Loucy (cell line): ENCODE data around the gene TSHR.

ENCODE experiments used
- H2AFZ ChIP-seq: fragments of 200-600 bp; sonication (generic); 2 replicates; pipeline ENCODE4 v1.6.0; 2016; ENCODE audit warnings: antibody characterized with exemption, mild to moderate bottlenecking, low read length, moderate library complexity
- H3F3A ChIP-seq: fragments of 200-600 bp; 2 replicates; pipeline ENCODE4 v1.6.0; 2016; ENCODE audit warnings: antibody characterized with exemption, low read depth, mild to moderate bottlenecking
- H3K27me3 ChIP-seq: fragments of 200-600 bp; sonication (generic); 2 replicates; pipeline ENCODE4 v1.6.1; 2014; ENCODE audit warnings: low read length, mild to moderate bottlenecking; ENCODE audit not compliant: insufficient read depth, poor library complexity, severe bottlenecking
- H3K36me3 ChIP-seq: fragments of 200-600 bp; sonication (generic); 2 replicates; pipeline ENCODE4 v1.6.1; 2016; ENCODE audit warnings: low read length; ENCODE audit not compliant: insufficient read depth
- H3K4me1 ChIP-seq: fragments of 200-600 bp; sonication (generic); 2 replicates; pipeline ENCODE4 v1.5.1; 2014; ENCODE audit warnings: low read length, mild to moderate bottlenecking; ENCODE audit not compliant: insufficient read depth, poor library complexity, severe bottlenecking
- H3K4me2 ChIP-seq: fragments of 200-600 bp; sonication (generic); 2 replicates; pipeline ENCODE4 v1.6.0; 2014; ENCODE audit warnings: antibody characterized with exemption, low read length, low read depth, mild to moderate bottlenecking; ENCODE audit not compliant: poor library complexity, severe bottlenecking
- H3K4me3 ChIP-seq: fragments of 200-600 bp; sonication (generic); 2 replicates; pipeline ENCODE4 v1.5.1; 2014; ENCODE audit warnings: low read length, mild to moderate bottlenecking, mixed read lengths; ENCODE audit not compliant: poor library complexity, severe bottlenecking
- H3K79me2 ChIP-seq: fragments of 200-600 bp; sonication (generic); 2 replicates; pipeline ENCODE4 v1.6.1; 2014; ENCODE audit warnings: low read length; ENCODE audit not compliant: insufficient read depth
- H3K9ac ChIP-seq: fragments of 200-600 bp; sonication (generic); 2 replicates; pipeline ENCODE4 v1.6.0; 2014; ENCODE audit warnings: mild to moderate bottlenecking, low read depth, low read length, moderate library complexity; ENCODE audit not compliant: poor library complexity, severe bottlenecking
- H3K9me2 ChIP-seq: fragments of 200-600 bp; sonication (generic); replicated peaks from 2 replicates; pipeline ENCODE4 v1.6.1; 2016; ENCODE audit warnings: low read depth, low read length, mixed read lengths
- H3K9me3 ChIP-seq: fragments of 200-600 bp; sonication (generic); 2 replicates; pipeline ENCODE4 v1.6.1; 2014; ENCODE audit warnings: mild to moderate bottlenecking, antibody characterized with exemption, low read length, low read depth; ENCODE audit not compliant: insufficient read depth
- H4K20me1 ChIP-seq: fragments of 200-600 bp; sonication (generic); 2 replicates; pipeline ENCODE4 v1.6.0; 2014; ENCODE audit warnings: antibody characterized with exemption, low read length, mild to moderate bottlenecking; ENCODE audit not compliant: insufficient read depth, poor library complexity, severe bottlenecking
- CTCF ChIP-seq: fragments of 200-600 bp; sonication (generic); conservative IDR thresholded peaks from 2 replicates; pipeline ENCODE4 v1.5.1; 2014; ENCODE audit warnings: mild to moderate bottlenecking, antibody characterized with exemption, low read length
- EZH2phosphoT487 ChIP-seq: fragments of 200-600 bp; IDR thresholded peaks from 2 replicates; pipeline ENCODE4 v1.6.1; 2018; ENCODE audit warnings: antibody characterized with exemption, mild to moderate bottlenecking, moderate library complexity, borderline replicate concordance

The TSHR gene

GRCh38 chr14:80981156-80981555 lies 25.7 kb downstream of the TSHR start:
- Histone ChIP-seq H3F3A (peaks cover 8% of the 10 kb centered on the region), H3K9me3 (no peaks in the 10 kb centered on the region), H3K36me3 (no peaks in the 10 kb centered on the region), H3K79me2 (no peaks in the 10 kb centered on the region), H3K4me2 (no peak overlapping the region), H3K4me1 (peaks cover 55% of the 10 kb centered on the region), H2AFZ (no peak overlapping the region), H3K4me3 (no peak overlapping the region), H3K27me3 (no peaks in the 10 kb centered on the region), H4K20me1 (no peaks in the 10 kb centered on the region), H3K9ac (no peak overlapping the region), H3K9me2 (no peaks in the 10 kb centered on the region)
- TF ChIP-seq CTCF (no peak), EZH2phosphoT487 (no peak)

- H3K4me3 ChIP-seq = no peak overlapping the region
- H3K4me2 ChIP-seq = no peak overlapping the region
- H4K20me1 ChIP-seq = no peaks in the 10 kb centered on the region
- H3K9ac ChIP-seq = no peak overlapping the region
- no peaks in the 10 kb centered on the region for H3K9me2 ChIP-seq
- H3K36me3 ChIP-seq = no peaks in the 10 kb centered on the region
- peaks cover 8% of the 10 kb centered on the region for H3F3A ChIP-seq
- H3K27me3 ChIP-seq = no peaks in the 10 kb centered on the region
- TF ChIP-seq EZH2phosphoT487 = no peak
- no peak for TF ChIP-seq CTCF
- H3K4me1 ChIP-seq = peaks cover 51% of the 10 kb centered on the region
- no peaks in the 10 kb centered on the region for H3K9me3 ChIP-seq
- H2AFZ ChIP-seq = no peak overlapping the region
- no peaks in the 10 kb centered on the region for H3K79me2 ChIP-seq
These were observed 26.3 kb downstream of the TSHR start for GRCh38 chr14:80981673-80982072.

GRCh38 chr14:80982711-80983110 lies 27.3 kb downstream of the TSHR start:
- Histone ChIP-seq H3K9me3 (no peaks in the 10 kb centered on the region), H2AFZ (no peak overlapping the region)
- TF ChIP-seq EZH2phosphoT487 (no peak), CTCF (no peak)

More at GRCh38 chr14:80982711-80983110, 27.3 kb downstream of the TSHR start:
- no peaks in the 10 kb centered on the region for H3K9me2 ChIP-seq
- peaks cover 8% of the 10 kb centered on the region for H3F3A ChIP-seq
- no peaks in the 10 kb centered on the region for H3K27me3 ChIP-seq
- H3K36me3 ChIP-seq = no peaks in the 10 kb centered on the region
- H4K20me1 ChIP-seq = no peaks in the 10 kb centered on the region
- H3K4me1 ChIP-seq = peaks cover 43% of the 10 kb centered on the region
- H3K79me2 ChIP-seq = no peaks in the 10 kb centered on the region
- H3K9ac ChIP-seq = no peak overlapping the region
- H3K4me3 ChIP-seq = no peak overlapping the region
- H3K4me2 ChIP-seq = no peak overlapping the region
